ENCODE measurements around the gene GSTM4. TPM values are rescaled to one million over a fixed set of nuclear protein-coding genes. Genes with fewer than 3 reads are reported as not detected.

Gene GSTM4
- total and polyA plus RNA-seq, 9 of the 15 experiments (the other 6 are each of a cell fraction or from before 2014, with no cell fraction given) = 18.8 to 53.4 (median 38.8) TPM

DNA sequence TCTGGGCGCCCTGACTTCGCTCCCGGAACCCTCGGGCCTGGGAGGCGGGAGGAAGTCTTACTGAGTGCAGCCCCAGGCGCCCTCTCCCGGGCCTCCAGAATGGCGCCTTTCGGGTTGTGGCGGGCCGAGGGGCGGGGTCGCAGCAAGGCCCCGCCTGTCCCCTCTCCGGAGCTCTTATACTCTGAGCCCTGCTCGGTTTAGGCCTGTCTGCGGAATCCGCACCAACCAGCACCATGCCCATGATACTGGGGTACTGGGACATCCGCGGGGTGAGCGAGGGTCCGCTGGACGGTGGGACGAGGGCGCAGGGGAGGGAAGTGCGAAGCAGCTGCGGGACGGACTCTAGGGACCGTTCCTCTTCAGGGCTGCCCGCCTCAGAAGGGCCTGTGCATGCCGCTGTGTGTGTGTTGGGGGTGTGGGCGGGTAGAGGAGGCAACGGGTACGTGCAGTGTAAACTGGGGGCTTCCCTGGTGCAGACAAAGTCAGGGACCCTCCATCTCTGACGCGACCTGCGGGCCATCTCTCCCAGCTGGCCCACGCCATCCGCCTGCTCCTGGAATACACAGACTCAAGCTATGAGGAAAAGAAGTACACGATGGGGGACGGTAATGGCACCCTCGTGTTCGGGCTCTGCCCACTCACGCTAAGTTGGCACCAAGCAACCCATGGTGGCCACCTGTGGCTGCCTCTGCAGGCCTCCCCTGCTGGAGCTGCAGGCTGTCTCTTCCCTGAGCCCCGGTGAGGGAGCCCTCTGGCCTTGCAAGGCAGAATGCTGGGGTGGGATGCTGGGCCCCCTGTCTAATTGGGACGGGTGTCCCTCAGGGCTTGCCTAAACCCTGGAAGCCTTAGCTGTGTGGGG, 32.0 kb downstream of the GSTM4 start, which contains the start of gene GSTM1:
Gene GSTM1 (plus strand): TSS at position 177 of the 859 bp plus-strand sequence. CDS start 57 bp downstream, at position 234.
- Histone ChIP-seq H3K9me1 (ENCODE audit: control insufficient read depth, insufficient read depth, low read length) (no peaks in the 10 kb centered on the region), H3K4me2 (ENCODE audit: insufficient read depth, low read length) (no peak within 1 kb of the TSS), H3K4me3 (no peak within 1 kb of the TSS), H3K9me3 (replicated peaks; ENCODE audit: control insufficient read depth, insufficient read depth, low read depth, low read length) (no peaks in the 10 kb centered on the region), H3K36me3 (ENCODE audit: control insufficient read depth, insufficient read depth, low read length) (no peaks in the 10 kb centered on the region), H3K4me1 (replicated peaks in 1 of 2; ENCODE audit: control insufficient read depth in 2 of 2, insufficient read depth in 2 of 2, low read length in 2 of 2) (no peaks in the 10 kb centered on the region), H3K27ac (ENCODE audit: extremely low read depth, low read depth, low read length) (no peak within 1 kb of the TSS), H3K79me2 (ENCODE audit: control insufficient read depth, insufficient read depth, low read length) (no peaks in the 10 kb centered on the region), H2AFZ (ENCODE audit: low read depth, low read length) (no peak within 1 kb of the TSS), H4K20me1 (replicated peaks; ENCODE audit: control insufficient read depth, insufficient read depth, low read length) (no peaks in the 10 kb centered on the region), H3K9ac (ENCODE audit: insufficient read depth in 1 of 2, low read depth in 2 of 2, low read length in 2 of 2) (no peak within 1 kb of the TSS), H3K27me3 (ENCODE audit: control insufficient read depth in 2 of 2, insufficient read depth in 2 of 2, low read length in 2 of 2) (no peaks in the 10 kb centered on the region)
- no peak for FAIRE-seq
- no peak for ATAC-seq
- no TSS peak for BruUV-seq (replicated peaks)
- in situ Hi-C loops (cut with MboI) = no loop called here
- ChIA-PET CTCF (ENCODE audit: low intra/inter-chr PET ratio) (no interaction called here), POLR2A (no interaction called here)
- intact Hi-C loops (cut with micrococcal nuclease) = no loop called here
- TF ChIP-seq, protein P1, sequence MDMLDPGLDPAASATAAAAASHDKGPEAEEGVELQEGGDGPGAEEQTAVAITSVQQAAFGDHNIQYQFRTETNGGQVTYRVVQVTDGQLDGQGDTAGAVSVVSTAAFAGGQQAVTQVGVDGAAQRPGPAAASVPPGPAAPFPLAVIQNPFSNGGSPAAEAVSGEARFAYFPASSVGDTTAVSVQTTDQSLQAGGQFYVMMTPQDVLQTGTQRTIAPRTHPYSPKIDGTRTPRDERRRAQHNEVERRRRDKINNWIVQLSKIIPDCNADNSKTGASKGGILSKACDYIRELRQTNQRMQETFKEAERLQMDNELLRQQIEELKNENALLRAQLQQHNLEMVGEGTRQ (CRISPR knock-in tag; IDR thresholded peaks at IDR 0.05) = no peak
- no peak for TF ChIP-seq SMARCA5 (IDR thresholded peaks at IDR 0.05)
- no CpG with 5 or more reads among the region's 46 CpGs for WGBS (ENCODE audit: insufficient coverage, low coverage, missing lambda C conversion rate)
- no peak for DNase-seq (ENCODE audit: extremely low read depth in 1 of 4, low spot score in 3 of 4)

DNA sequence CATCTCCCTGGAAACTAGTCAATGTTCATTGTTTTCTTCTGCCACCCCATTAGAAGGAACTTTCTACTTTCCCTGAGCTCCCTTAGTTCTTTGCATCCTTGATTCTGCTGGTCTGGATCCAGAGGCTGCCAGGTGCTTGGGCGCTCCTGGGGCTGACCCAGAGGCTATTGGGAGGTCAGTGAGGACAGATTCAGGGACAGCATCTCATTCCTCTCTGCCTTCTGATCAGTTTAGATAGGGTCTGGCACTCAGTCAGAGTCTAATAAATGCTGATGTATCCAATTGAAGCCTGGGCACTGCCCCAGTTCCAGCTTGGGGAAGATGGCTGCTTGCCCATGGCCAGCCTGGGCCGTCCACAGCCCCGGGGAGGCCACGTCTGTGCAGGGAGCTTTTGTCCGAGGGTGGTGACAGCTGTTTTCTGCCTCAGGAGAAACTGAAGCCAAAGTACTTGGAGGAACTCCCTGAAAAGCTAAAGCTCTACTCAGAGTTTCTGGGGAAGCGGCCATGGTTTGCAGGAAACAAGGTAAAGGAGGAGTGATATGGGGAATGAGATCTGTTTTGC, 34.0 kb downstream of the GSTM4 start:
- no CpG with 5 or more reads among the region's 6 CpGs for WGBS (ENCODE audit: insufficient coverage, low coverage, missing lambda C conversion rate)
- no peak for FAIRE-seq
- H3K4me1 ChIP-seq (replicated peaks in 1 of 2; ENCODE audit: control insufficient read depth in 2 of 2, insufficient read depth in 2 of 2, low read length in 2 of 2) = no peaks in the 10 kb centered on the region
- H3K27me3 ChIP-seq (ENCODE audit: control insufficient read depth in 2 of 2, insufficient read depth in 2 of 2, low read length in 2 of 2) = no peaks in the 10 kb centered on the region
- in situ Hi-C loops (cut with MboI) (no loop called here), intact Hi-C loops (cut with micrococcal nuclease) (no loop called here)
- no peak for ATAC-seq
- H3K4me3 ChIP-seq = no peak overlapping the region
- no peaks in the 10 kb centered on the region for H3K36me3 ChIP-seq (ENCODE audit: control insufficient read depth, insufficient read depth, low read length)
- H3K9ac ChIP-seq (ENCODE audit: insufficient read depth in 1 of 2, low read depth in 2 of 2, low read length in 2 of 2) = no peak overlapping the region
- H4K20me1 ChIP-seq (replicated peaks; ENCODE audit: control insufficient read depth, insufficient read depth, low read length) = no peaks in the 10 kb centered on the region
- H3K79me2 ChIP-seq (ENCODE audit: control insufficient read depth, insufficient read depth, low read length) = no peaks in the 10 kb centered on the region
- no peaks in the 10 kb centered on the region for H3K9me1 ChIP-seq (ENCODE audit: control insufficient read depth, insufficient read depth, low read length)
- no peak for DNase-seq (ENCODE audit: extremely low read depth in 1 of 4, low spot score in 3 of 4)
- H2AFZ ChIP-seq (ENCODE audit: low read depth, low read length) = no peak overlapping the region
- CTCF ChIA-PET (ENCODE audit: low intra/inter-chr PET ratio) = no interaction called here
- no peak overlapping the region for H3K4me2 ChIP-seq (ENCODE audit: insufficient read depth, low read length)
- POLR2A ChIA-PET = no interaction called here
- BruUV-seq (replicated peaks) = no TSS peak
- H3K27ac ChIP-seq (ENCODE audit: extremely low read depth, low read depth, low read length) = no peak overlapping the region
- H3K9me3 ChIP-seq (replicated peaks; ENCODE audit: control insufficient read depth, insufficient read depth, low read depth, low read length) = no peaks in the 10 kb centered on the region
- no peak for TF ChIP-seq TGIF2 (CRISPR knock-in tag; IDR thresholded peaks at IDR 0.05)
- no peak for TF ChIP-seq ERF (CRISPR knock-in tag; IDR thresholded peaks at IDR 0.05)
- TF ChIP-seq HDGF (IDR thresholded peaks at IDR 0.05) = no peak
- TF ChIP-seq SMARCB1 (IDR thresholded peaks at IDR 0.05; ENCODE audit: insufficient read length, low read depth) = no peak
- TF ChIP-seq, protein P2, sequence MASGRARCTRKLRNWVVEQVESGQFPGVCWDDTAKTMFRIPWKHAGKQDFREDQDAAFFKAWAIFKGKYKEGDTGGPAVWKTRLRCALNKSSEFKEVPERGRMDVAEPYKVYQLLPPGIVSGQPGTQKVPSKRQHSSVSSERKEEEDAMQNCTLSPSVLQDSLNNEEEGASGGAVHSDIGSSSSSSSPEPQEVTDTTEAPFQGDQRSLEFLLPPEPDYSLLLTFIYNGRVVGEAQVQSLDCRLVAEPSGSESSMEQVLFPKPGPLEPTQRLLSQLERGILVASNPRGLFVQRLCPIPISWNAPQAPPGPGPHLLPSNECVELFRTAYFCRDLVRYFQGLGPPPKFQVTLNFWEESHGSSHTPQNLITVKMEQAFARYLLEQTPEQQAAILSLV (tag; IDR thresholded peaks at IDR 0.05) = no peak
- TF ChIP-seq, protein P3, sequence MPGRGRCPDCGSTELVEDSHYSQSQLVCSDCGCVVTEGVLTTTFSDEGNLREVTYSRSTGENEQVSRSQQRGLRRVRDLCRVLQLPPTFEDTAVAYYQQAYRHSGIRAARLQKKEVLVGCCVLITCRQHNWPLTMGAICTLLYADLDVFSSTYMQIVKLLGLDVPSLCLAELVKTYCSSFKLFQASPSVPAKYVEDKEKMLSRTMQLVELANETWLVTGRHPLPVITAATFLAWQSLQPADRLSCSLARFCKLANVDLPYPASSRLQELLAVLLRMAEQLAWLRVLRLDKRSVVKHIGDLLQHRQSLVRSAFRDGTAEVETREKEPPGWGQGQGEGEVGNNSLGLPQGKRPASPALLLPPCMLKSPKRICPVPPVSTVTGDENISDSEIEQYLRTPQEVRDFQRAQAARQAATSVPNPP (IDR thresholded peaks at IDR 0.05; ENCODE audit: borderline replicate concordance, insufficient read depth, insufficient read length) = no peak

Measured in K562 (cell line).